Measurements from ENCODE around the gene ANKRD30A.

GRCh38 chr10:37301271-37301670 is 175.9 kb downstream of the ANKRD30A start:
- TF ChIP-seq, protein P1, sequence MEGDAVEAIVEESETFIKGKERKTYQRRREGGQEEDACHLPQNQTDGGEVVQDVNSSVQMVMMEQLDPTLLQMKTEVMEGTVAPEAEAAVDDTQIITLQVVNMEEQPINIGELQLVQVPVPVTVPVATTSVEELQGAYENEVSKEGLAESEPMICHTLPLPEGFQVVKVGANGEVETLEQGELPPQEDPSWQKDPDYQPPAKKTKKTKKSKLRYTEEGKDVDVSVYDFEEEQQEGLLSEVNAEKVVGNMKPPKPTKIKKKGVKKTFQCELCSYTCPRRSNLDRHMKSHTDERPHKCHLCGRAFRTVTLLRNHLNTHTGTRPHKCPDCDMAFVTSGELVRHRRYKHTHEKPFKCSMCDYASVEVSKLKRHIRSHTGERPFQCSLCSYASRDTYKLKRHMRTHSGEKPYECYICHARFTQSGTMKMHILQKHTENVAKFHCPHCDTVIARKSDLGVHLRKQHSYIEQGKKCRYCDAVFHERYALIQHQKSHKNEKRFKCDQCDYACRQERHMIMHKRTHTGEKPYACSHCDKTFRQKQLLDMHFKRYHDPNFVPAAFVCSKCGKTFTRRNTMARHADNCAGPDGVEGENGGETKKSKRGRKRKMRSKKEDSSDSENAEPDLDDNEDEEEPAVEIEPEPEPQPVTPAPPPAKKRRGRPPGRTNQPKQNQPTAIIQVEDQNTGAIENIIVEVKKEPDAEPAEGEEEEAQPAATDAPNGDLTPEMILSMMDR (IDR thresholded peaks at IDR 0.05): no peak
- no peak for TF ChIP-seq POLR2A (IDR thresholded peaks at IDR 0.05)
